ENCODE data around the gene ALG5.

DNA sequence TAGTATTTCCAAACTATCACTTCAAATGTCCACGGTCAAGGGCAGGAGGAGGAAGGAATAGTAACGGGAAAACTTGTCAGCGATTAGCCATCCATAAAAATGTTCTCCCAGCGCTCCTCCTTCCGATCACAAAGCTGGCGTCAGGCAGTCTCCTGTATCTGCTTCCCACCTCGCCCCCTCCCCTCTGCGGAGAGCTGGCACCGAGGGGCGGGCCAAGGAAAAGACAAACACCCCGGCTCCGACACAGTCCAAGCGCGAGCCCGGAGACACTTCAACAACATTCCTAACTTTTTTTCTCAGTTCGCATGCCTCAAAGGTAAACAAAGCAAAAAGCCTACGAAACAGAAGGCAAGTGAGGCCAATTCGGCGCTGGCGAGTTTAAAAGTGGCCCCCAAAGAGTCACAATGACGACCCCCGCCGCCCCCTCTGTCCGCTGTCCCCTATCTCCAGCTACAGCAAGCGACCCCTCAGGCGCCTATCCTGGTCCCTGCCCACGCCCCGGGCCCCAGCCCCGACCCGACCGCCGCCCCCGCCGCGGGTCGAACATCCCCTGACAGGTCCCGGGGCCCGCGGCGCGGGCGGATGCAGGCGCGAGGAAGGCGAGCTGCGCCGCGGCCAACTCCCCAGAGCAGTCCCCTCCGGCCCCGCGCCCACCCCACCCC is 79.8 kb downstream of the ALG5 start:
- TF ChIP-seq POLR2A (IDR thresholded peaks at IDR 0.05) = no peak
- TF ChIP-seq, protein P1, sequence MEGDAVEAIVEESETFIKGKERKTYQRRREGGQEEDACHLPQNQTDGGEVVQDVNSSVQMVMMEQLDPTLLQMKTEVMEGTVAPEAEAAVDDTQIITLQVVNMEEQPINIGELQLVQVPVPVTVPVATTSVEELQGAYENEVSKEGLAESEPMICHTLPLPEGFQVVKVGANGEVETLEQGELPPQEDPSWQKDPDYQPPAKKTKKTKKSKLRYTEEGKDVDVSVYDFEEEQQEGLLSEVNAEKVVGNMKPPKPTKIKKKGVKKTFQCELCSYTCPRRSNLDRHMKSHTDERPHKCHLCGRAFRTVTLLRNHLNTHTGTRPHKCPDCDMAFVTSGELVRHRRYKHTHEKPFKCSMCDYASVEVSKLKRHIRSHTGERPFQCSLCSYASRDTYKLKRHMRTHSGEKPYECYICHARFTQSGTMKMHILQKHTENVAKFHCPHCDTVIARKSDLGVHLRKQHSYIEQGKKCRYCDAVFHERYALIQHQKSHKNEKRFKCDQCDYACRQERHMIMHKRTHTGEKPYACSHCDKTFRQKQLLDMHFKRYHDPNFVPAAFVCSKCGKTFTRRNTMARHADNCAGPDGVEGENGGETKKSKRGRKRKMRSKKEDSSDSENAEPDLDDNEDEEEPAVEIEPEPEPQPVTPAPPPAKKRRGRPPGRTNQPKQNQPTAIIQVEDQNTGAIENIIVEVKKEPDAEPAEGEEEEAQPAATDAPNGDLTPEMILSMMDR (IDR thresholded peaks at IDR 0.05 in 4 of 5, conservative IDR thresholded peaks at IDR 0.05 in 1 of 5) = no peak

Measured in gastrocnemius medialis (tissue), 4 donors.